Renal cortex interstitium (tissue), 11 donors: ENCODE results near the gene TMCO6. TPM values are rescaled to one million over a fixed set of nuclear protein-coding genes. Genes with fewer than 3 reads are reported as not detected.
"Not testable (repeated sequence)": the region's sequence is repeated elsewhere in the genome, so short reads cannot be mapped to it uniquely, and the experiment has no call there.

ENCODE experiments used
- DNase-seq, 11 donors: peaks; one replicate each; pipeline ENCODE4 v3.0.0-alpha.2; 2013; ENCODE audit warnings: low read depth in 9 of 11, low spot score in 4 of 11; ENCODE audit errors: extremely low read depth in 1 of 11
- polyA plus RNA-seq, 3 donors: library from polyadenylated mRNA; unstranded; fragments of 120-200 nt; gene quantifications; one replicate each; pipeline ENCODE4 v1.2.1, GENCODE V29; 2013; ENCODE audit not compliant: insufficient read length in 3 of 3

The TMCO6 gene
- polyA plus RNA-seq, 3 donors: 16.1 to 19.3 (median 17.0) TPM

GRCh38 chr5:140664030-140664358 is 24.7 kb downstream of the TMCO6 start:
- DNase-seq: peak in 2 of 11 donors; percentile 13 to 25

- DNase-seq: peak; percentile 66 to 92 (median 84)
Observed at GRCh38 chr5:140664359-140665119, 25.3 kb downstream of the TMCO6 start, which contains the start of gene WDR55. WDR55 (plus strand) TSS chr5:140664904; CDS start chr5:140664913, 9 bp downstream.

GRCh38 chr5:140671035-140671434 is 31.8 kb downstream of the TMCO6 start:
- not testable (repeated sequence) for DNase-seq

GRCh38 chr5:140671472-140672125 is 32.3 kb downstream of the TMCO6 start:
- no peak for DNase-seq

GRCh38 chr5:140672455-140673186 is 33.4 kb downstream of the TMCO6 start:
- DNase-seq: peak in 1 of 11 donors; percentile 33

GRCh38 chr5:140673187-140673976 is 34.1 kb downstream of the TMCO6 start, which contains the start of gene DND1:
DND1 (minus strand) TSS chr5:140673576; CDS start chr5:140673542, 34 bp downstream.
- DNase-seq: no peak

- no peak for DNase-seq
Observed at GRCh38 chr5:140674211-140674610, 35.0 kb downstream of the TMCO6 start.

GRCh38 chr5:140674629-140675028 is 35.4 kb downstream of the TMCO6 start:
- DNase-seq: no peak

- DNase-seq: no peak
Observed at GRCh38 chr5:140677947-140678346, 38.7 kb downstream of the TMCO6 start.

- DNase-seq: no peak
Observed at GRCh38 chr5:140678993-140679392, 39.7 kb downstream of the TMCO6 start.

GRCh38 chr5:140690376-140690932 is 51.2 kb downstream of the TMCO6 start:
- no peak for DNase-seq

- DNase-seq: peak; percentile 71 to 91 (median 82)
Observed at GRCh38 chr5:140690941-140691924, 52.0 kb downstream of the TMCO6 start, which contains the start of the genes HARS1 and HARS2. HARS1 (minus strand) TSS chr5:140691370; CDS start chr5:140691304, 66 bp downstream. HARS2 (plus strand) TSS chr5:140691455; CDS start chr5:140691649, 194 bp downstream.

GRCh38 chr5:140694276-140694675 is 55.0 kb downstream of the TMCO6 start:
- DNase-seq: no peak
